Activated T-helper 1 cell treated with anti-CD3 and anti-CD28 coated beads, Interleukin-12 subunit alpha, Interleukin-12 subunit beta, Interleukin-2, Interleukin-4 antibody, amounts not matched to agents 30 ng/mL and 10 ng/mL and 1 ng/mL, durations not matched to agents 14 hours and 24 hours and 36 hours (primary cell): ENCODE data around the gene HBB. TPM values are rescaled to one million over a fixed set of nuclear protein-coding genes. Genes with fewer than 3 reads are reported as not detected.
"Not testable (repeated sequence)": the region's sequence is repeated elsewhere in the genome, so short reads cannot be mapped to it uniquely, and the experiment has no call there.

ENCODE experiments used
- DNase-seq: peaks from one replicate; pipeline ENCODE4 v3.0.0; 2021; ENCODE audit warnings: low spot score
- H3K27ac Mint-ChIP-seq: one replicate; pipeline ENCODE4 v1.8.0; 2021; ENCODE audit warnings: mild to moderate bottlenecking, mixed read lengths
- H3K27me3 Mint-ChIP-seq: one replicate; pipeline ENCODE4 v1.8.0; 2022; ENCODE audit warnings: mild to moderate bottlenecking, moderate library complexity, mixed read lengths; ENCODE audit not compliant: insufficient read depth
- H3K36me3 Mint-ChIP-seq: one replicate; pipeline ENCODE4 v1.8.0; 2021; ENCODE audit warnings: low read depth, mixed read lengths
- H3K4me1 Mint-ChIP-seq: one replicate; pipeline ENCODE4 v1.8.0; 2021; ENCODE audit warnings: low read depth, mixed read lengths
- H3K4me3 Mint-ChIP-seq: one replicate; pipeline ENCODE4 v1.8.0; 2021; ENCODE audit warnings: mild to moderate bottlenecking, moderate library complexity, mixed read lengths
- H3K9me3 Mint-ChIP-seq: one replicate; pipeline ENCODE4 v1.8.0; 2021; ENCODE audit warnings: mixed read lengths
- intact Hi-C: fragments of 100-400 bp; cut with micrococcal nuclease; formaldehyde crosslinking; loops from one replicate; pipeline ENCODE4 v1.15.1; 2024
- total RNA-seq: library from RNA; stranded (reverse); gene quantifications from 2 replicates; pipeline ENCODE4 v1.2.3, GENCODE V29; 2022

Gene HBB
- not detected in 2 replicates for total RNA-seq

DNA sequence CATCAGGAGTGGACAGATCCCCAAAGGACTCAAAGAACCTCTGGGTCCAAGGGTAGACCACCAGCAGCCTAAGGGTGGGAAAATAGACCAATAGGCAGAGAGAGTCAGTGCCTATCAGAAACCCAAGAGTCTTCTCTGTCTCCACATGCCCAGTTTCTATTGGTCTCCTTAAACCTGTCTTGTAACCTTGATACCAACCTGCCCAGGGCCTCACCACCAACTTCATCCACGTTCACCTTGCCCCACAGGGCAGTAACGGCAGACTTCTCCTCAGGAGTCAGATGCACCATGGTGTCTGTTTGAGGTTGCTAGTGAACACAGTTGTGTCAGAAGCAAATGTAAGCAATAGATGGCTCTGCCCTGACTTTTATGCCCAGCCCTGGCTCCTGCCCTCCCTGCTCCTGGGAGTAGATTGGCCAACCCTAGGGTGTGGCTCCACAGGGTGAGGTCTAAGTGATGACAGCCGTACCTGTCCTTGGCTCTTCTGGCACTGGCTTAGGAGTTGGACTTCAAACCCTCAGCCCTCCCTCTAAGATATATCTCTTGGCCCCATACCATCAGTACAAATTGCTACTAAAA, at the start of gene HBB:
HBB (minus strand) TSS at position 340 of the 579 bp plus-strand sequence; CDS start at position 290, 50 bp downstream.
- Mint-ChIP-seq H3K4me1 (no peaks in the 10 kb centered on the region), H3K27ac (no peak within 1 kb of the TSS), H3K4me3 (no peak within 1 kb of the TSS), H3K27me3 (peaks cover 1% of the 10 kb centered on the region), H3K36me3 (no peaks in the 10 kb centered on the region), H3K9me3 (no peaks in the 10 kb centered on the region)
- no peak for DNase-seq
- intact Hi-C loops, result no loop called here

DNA sequence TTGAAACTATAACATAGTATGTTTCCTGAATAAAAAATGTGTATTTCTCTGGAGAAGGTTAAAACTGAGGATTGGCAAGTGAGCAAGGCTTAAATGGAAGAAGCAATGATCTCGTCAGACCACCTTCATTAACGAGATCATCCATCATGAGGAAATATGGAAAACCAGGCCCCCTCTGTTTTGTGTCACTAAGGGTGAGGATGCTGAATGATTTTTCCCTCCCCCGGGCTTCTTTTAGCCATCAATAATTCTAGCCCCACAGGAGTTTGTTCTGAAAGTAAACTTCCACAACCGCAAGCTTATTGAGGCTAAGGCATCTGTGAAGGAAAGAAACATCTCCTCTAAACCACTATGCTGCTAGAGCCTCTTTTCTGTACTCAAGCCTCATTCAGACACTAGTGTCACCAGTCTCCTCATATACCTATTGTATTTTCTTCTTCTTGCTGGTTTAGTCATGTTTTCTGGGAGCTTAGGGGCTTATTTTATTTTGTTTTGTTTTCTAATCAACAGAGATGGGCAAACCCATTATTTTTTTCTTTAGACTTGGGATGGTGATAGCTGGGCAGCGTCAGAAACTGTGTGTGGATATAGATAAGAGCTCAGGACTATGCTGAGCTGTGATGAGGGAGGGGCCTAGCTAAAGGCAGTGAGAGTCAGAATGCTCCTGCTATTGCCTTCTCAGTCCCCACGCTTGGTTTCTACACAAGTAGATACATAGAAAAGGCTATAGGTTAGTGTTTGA, 48.7 kb upstream of the HBB start:
- no peak overlapping the region for H3K4me3 Mint-ChIP-seq
- peaks cover 2% of the 10 kb centered on the region for H3K4me1 Mint-ChIP-seq
- intact Hi-C loops, result no loop called here
- no peaks in the 10 kb centered on the region for H3K9me3 Mint-ChIP-seq
- H3K36me3 Mint-ChIP-seq, result no peaks in the 10 kb centered on the region
- no peaks in the 10 kb centered on the region for H3K27me3 Mint-ChIP-seq
- DNase-seq, result no peak
- no peak overlapping the region for H3K27ac Mint-ChIP-seq

DNA sequence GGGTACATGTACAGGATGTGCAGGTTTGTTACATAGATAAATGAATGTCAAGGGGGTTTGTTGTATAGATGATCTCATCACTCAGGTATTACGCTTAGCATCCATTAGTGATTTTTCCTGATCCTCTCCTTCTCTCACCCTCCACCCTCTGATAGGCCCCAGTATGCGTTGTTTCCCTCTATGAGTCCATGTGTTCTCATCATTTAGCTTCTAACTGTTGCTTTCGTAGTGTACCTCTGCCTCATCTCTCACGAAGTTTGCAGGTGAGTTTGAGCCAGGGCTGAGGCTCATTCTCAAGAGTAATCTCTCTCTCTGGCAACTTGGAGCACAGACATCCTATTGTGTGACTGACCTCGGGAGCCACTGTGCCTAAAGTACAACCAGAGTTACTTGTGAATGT, 47.5 kb upstream of the HBB start:
- H3K4me1 Mint-ChIP-seq, result no peaks in the 10 kb centered on the region

DNA sequence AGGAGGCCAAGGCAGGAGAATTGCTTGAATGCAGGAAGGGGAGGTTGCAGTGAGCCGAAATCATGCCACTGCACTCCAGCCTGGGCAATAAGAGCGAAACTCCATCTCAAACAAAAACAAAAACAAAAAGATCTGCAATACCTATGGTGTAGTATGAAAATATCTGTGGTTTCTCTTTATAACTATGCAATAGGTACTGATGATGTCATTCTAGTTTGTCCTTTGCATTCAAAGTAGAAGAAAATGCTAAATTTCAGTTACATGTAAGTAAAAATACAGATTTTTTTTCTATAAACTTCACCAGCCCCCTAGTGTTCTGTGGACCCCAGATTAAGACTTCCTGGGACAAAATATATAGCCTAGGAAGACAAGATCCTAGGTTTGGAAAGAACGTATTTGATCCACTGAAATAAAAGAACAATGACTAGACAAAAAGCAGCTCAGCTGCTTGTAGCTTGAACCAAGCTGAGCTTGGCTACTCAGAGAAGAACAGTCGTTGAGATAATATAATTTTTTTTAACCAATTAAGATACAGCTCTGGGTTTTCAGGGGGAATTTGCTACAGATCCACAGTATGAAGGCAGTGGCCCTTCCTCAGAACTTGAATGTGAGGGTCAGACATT, 45.6 kb upstream of the HBB start:
- no peak for DNase-seq
- H3K4me1 Mint-ChIP-seq, result no peaks in the 10 kb centered on the region
- intact Hi-C loops, result no loop called here
- no peaks in the 10 kb centered on the region for H3K27me3 Mint-ChIP-seq
- no peaks in the 10 kb centered on the region for H3K36me3 Mint-ChIP-seq
- no peaks in the 10 kb centered on the region for H3K9me3 Mint-ChIP-seq
- H3K4me3 Mint-ChIP-seq, result no peak overlapping the region
- H3K27ac Mint-ChIP-seq, result no peak overlapping the region

More for the DNA sequence above, 47.5 kb upstream of the HBB start:
- Mint-ChIP-seq H3K36me3 (no peaks in the 10 kb centered on the region), H3K27me3 (no peaks in the 10 kb centered on the region), H3K4me3 (no peak overlapping the region), H3K9me3 (no peaks in the 10 kb centered on the region), H3K27ac (no peak overlapping the region)
- intact Hi-C loops, result no loop called here
- no peak for DNase-seq

DNA sequence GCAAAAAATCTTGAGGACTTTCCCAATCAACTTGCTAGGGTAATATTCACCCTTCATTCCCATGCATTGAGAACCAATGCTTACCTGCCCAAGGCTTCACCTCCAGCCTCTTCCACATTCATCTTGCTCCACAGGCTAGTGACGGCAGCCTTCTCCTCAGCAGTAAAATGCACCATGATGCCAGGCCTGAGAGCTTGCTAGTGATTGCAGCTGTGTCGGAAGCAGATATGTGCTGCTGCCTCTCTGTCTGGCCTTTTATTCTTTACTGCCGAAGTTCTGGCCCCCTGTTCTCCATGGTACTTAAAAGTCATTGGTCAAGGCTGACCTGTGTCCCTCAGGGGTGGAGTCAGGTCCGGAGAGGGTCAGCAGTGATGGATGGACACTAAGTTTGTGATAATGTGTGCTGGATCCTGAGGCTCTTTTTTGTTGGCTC, 42.9 kb upstream of the HBB start, which contains the start of gene HBE1:
HBE1 (minus strand) TSS at position 231 of the 433 bp plus-strand sequence; CDS start at position 176, 55 bp downstream.
- Mint-ChIP-seq H3K27me3 (peaks cover 5% of the 10 kb centered on the region), H3K4me1 (no peaks in the 10 kb centered on the region), H3K36me3 (no peaks in the 10 kb centered on the region), H3K9me3 (no peaks in the 10 kb centered on the region), H3K4me3 (no peak within 1 kb of the TSS), H3K27ac (no peak within 1 kb of the TSS)
- intact Hi-C loops, result no loop called here
- no peak for DNase-seq

DNA sequence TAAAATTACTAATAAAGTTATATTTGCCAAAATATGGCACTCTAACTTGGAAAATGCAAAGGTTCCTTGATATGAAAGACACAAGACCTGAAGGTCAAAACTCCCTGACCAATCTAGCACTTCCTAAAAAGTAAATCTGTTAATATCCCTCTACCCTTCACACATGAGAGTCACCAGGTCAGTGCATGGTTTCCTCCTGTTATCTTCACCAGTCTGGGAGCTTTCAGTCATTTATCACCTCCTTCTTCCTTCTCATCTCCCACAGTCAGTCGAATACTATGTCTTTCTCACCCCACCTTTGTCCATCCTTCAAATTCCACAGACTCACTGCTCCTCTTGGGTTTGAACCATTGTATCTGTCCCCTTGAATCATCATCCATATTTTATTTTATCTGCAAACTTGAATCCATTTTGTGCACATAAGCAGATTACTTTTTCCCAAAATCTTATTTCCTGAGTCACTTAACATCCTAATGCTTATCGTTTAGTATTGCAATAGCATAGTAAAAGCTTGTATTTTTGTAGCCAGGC, 40.2 kb upstream of the HBB start:
- Mint-ChIP-seq H3K27ac (no peak overlapping the region), H3K4me1 (no peaks in the 10 kb centered on the region), H3K36me3 (no peaks in the 10 kb centered on the region), H3K4me3 (no peak overlapping the region), H3K27me3 (peaks cover 7% of the 10 kb centered on the region), H3K9me3 (no peaks in the 10 kb centered on the region)
- intact Hi-C loops, result no loop called here
- no peak for DNase-seq

DNA sequence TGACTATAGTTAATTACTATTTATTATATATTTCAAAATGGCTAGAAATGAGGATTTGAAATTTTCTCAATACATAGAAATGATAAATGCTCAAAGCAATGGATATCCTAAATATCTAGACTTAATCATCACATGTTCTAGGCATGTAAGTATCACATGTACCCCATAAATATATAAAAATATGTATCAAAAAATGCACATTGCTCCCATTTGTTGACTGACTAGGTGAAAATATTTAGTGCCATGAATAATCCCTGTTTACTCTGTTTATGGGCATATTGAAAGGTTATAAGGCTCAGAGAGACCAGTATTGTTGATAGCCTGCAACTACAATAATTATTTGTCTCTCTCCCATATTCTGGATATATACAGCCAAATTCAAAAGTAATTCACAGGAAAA, 39.7 kb upstream of the HBB start:
- H3K4me3 Mint-ChIP-seq, result no peak overlapping the region
- H3K27ac Mint-ChIP-seq, result no peak overlapping the region
- H3K36me3 Mint-ChIP-seq, result no peaks in the 10 kb centered on the region
- DNase-seq, result no peak
- H3K27me3 Mint-ChIP-seq, result peaks cover 7% of the 10 kb centered on the region
- H3K9me3 Mint-ChIP-seq, result no peaks in the 10 kb centered on the region
- intact Hi-C loops, result no loop called here
- H3K4me1 Mint-ChIP-seq, result no peaks in the 10 kb centered on the region

DNA sequence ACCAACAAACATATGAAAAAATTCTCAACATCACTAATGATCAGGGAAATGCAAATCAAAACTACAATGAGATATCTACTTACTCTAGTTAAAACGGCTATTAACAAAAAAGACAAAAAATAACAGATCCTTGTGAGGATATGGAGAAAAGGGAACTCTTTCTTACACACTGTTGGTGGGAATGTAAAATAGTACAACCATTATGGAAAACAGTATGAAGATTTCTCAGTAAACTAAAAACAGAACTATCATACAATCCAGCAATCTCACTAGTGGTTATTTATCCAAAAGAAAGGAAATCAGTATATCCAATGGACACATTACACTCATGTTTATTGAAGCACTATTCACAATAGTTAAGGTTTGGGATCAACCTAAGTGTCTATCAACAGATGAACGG, 39.0 kb upstream of the HBB start:
- H3K9me3 Mint-ChIP-seq, result no peaks in the 10 kb centered on the region
- no peak overlapping the region for H3K4me3 Mint-ChIP-seq
- H3K27ac Mint-ChIP-seq, result no peak overlapping the region
- DNase-seq, result no peak
- intact Hi-C loops, result no loop called here
- peaks cover 7% of the 10 kb centered on the region for H3K27me3 Mint-ChIP-seq
- H3K36me3 Mint-ChIP-seq, result no peaks in the 10 kb centered on the region
- H3K4me1 Mint-ChIP-seq, result no peaks in the 10 kb centered on the region

DNA sequence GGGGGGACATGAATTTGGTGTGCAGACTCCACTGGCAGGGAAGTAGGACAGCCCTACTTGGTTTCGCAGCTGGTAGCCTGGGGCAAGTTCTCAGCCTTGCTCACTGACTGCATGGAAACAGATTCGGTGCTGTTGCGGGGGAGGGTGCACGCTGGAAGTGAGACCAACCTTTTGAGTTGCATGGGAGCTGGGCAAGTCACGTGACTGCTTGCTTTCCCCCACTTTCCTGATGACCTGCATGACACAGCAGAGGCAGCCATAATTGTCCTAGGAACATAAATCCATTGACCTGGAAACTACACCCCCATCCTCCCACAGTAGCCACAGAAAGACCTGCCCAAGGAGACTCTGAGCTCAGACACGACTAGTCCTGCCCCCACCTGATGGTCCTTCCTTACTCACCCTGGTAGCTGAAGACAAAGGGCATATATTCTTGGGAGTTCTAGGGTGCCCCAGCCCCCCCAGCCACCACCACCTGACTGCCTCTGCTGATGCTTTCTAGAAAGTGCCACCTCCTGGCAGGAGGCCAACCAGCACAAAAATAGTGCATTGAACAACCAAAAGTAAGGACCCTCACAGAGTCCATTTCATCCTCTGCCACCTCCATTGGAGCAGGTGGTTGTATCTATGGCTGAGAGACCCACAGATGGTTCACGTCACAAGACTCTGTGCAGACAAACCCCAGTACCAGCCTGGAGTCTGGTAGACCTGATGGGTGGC, 31.8 kb upstream of the HBB start:
- Mint-ChIP-seq H3K4me3 (no peak overlapping the region), H3K27ac (no peak overlapping the region), H3K4me1 (no peaks in the 10 kb centered on the region), H3K27me3 (peaks cover 2% of the 10 kb centered on the region), H3K9me3 (no peaks in the 10 kb centered on the region), H3K36me3 (no peaks in the 10 kb centered on the region)
- intact Hi-C loops, result no loop called here
- DNase-seq, result no peak

DNA sequence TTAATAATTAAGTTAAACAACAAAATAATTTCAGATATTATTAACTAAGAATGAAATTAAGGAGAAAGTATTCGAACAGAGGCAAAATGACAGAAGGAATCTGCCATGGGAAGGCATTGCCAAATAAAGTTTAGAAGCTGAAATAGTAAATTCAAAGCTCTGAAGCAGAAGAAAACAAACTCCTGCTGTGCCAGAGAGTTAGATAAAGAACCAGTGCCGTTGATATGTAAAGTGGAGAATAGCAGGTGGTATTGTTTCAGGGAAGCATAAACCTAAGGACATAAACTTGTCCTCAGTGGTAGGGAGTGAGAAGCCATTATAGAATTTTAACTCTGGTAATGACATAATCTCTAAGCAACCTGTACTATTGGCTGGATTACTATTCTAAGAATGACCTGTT, 30.4 kb upstream of the HBB start:
- Mint-ChIP-seq H3K4me1 (no peaks in the 10 kb centered on the region), H3K9me3 (no peaks in the 10 kb centered on the region), H3K4me3 (no peak overlapping the region), H3K27ac (no peak overlapping the region), H3K36me3 (no peaks in the 10 kb centered on the region), H3K27me3 (no peaks in the 10 kb centered on the region)
- no peak for DNase-seq
- intact Hi-C loops, result no loop called here

DNA sequence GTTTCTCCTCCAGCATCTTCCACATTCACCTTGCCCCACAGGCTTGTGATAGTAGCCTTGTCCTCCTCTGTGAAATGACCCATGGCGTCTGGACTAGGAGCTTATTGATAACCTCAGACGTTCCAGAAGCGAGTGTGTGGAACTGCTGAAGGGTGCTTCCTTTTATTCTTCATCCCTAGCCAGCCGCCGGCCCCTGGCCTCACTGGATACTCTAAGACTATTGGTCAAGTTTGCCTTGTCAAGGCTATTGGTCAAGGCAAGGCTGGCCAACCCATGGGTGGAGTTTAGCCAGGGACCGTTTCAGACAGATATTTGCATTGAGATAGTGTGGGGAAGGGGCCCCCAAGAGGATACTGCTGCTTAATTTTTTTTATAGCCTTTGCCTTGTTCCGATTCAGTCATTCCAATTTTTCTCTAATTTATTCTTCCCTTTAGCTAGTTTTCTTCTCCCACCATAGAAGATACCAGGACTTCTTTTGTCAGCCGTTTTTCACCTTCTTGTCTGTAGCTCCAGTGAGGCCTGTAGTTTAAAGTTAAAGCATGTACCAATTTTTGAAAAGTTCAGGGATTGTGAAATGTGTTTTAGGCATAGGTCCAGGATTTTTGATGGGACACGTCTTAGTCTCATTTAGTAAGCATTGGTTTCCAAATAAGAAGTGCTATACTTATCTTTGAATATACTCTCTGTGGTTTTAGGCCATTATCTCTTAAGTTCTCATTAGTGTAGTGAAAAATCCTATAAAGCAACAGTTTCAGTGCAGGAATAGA, 28.0 kb upstream of the HBB start, which contains the start of gene HBG2:
HBG2 (minus strand) TSS at position 136 of the 768 bp plus-strand sequence; CDS start at position 83, 53 bp downstream.
- H3K27me3 Mint-ChIP-seq, H3K27ac Mint-ChIP-seq, H3K9me3 Mint-ChIP-seq, H3K4me1 Mint-ChIP-seq, H3K36me3 Mint-ChIP-seq, H3K4me3 Mint-ChIP-seq, DNase-seq, intact Hi-C loops: not testable (repeated sequence)

DNA sequence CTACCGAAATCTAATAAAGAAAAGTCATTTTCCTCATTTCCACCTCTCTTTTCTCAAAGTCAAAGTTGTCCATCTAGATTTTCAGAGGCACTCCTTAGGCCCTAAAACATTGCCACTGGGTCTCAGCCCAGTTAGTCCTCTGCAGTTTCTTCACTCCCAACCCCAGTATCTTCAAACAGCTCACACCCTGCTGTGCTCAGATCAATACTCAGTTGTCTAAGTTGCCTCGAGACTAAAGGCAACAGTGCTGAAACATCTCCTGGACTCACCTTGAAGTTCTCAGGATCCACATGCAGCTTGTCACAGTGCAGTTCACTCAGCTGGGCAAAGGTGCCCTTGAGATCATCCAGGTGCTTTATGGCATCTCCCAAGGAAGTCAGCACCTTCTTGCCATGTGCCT, 27.2 kb upstream of the HBB start:
- H3K9me3 Mint-ChIP-seq, H3K4me3 Mint-ChIP-seq, H3K27me3 Mint-ChIP-seq, intact Hi-C loops, H3K27ac Mint-ChIP-seq, H3K4me1 Mint-ChIP-seq, H3K36me3 Mint-ChIP-seq, DNase-seq: not testable (repeated sequence)
